GM12865 (cell line): Measurements from ENCODE around the gene HOXC6.

Source experiments
- DNase-seq: peaks from one replicate; pipeline ENCODE4 v3.0.0; 2010; ENCODE audit warnings: low read depth
- H3K4me3 ChIP-seq: 2 replicates; pipeline ENCODE4 v1.5.1; 2011; ENCODE audit warnings: mild to moderate bottlenecking, low read depth, low read length, control low read depth
- CTCF ChIP-seq: IDR thresholded peaks from 2 replicates; pipeline ENCODE4 v1.5.1; 2011; ENCODE audit warnings: low read length, control low read depth, low read depth, inconsistent platforms; ENCODE audit not compliant: insufficient read depth; ENCODE audit errors: missing control alignments

HOXC6 gene

DNA sequence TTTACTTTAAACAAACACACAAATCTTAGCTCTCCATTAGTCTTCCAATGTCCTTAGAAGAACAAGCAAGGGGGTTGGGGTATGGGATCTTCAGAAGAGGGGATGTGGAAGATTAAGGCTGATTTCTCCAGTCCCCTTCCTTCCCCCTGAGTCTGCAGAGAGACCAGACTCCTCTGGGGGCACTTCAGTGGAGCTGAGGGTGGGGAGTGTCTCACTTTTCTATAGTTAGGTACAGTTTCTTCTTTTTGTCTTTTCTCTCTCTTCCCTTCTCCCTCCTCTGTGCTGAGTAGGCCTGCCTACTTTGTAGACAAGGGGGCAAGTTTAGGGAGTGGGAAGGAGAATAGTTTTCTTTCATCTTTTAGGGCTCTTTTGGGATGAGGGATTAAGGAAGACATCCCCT lies 27.9 kb downstream of the HOXC6 start:
- no peak for TF ChIP-seq CTCF
- no peak for DNase-seq
- H3K4me3 ChIP-seq, result no peak overlapping the region

GRCh38 chr12:54058128-54058768 lies 30.0 kb downstream of the HOXC6 start:
- H3K4me3 ChIP-seq, result no peak overlapping the region
- no peak for DNase-seq
- TF ChIP-seq CTCF, result no peak

DNA sequence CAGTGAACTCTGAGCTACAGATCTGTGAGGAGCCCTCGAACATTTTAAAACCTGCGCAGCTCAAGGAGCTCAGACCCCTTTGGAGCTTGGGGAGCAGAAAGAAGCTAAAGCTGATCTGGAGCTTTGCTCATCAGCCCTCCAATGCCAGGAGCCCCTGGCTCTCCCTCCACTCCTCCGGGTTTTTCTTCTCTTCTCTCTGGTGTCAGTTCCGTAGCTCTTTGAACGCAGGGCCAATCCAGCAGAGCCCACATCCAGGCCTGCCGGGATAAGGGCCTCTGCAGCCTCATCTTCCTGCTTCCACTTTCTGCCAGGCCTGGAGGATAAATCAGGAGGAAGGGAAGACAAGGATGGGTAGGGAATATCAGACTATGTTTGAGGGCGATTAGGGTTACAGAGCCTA lies 31.4 kb downstream of the HOXC6 start:
- TF ChIP-seq CTCF, result no peak
- DNase-seq, result no peak
- H3K4me3 ChIP-seq, result no peak overlapping the region

DNA sequence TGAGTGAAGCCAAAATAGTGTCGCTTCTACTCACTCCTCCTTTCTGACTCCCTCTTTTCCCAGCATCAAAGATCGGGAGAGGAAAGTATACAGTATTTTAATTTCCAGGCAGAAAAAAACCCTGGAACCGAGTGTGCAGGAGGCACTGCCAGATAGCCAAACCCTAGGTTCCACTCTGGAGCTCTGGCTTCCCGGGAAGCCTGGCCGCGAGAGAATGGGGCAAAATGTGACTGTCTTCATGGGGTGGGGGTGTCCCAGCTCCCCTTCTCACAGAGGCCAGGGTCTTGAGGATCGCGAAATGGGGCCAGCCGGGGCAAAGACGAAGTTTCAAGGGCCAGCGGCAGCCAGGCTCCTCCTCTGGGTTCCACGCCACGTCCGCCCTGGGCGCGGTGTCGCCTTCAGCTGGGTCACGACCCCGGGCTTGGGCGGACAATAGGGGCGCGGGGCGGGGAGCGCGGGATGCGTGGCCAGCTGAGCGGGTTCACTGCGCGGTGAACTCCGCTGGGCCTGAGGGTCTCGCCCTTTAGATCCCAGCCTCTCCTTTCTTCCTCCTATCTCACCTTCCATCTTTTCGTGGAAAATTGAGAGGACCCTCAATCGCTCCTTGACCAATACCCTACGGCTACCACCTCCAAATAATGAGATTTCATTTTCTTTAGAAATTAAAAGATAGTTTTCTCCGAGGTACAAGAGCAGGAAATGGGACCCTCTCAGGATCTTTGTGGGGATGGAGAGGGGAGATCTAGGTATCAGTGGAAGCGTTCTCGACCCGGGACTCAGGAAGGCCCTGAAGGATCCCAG lies 32.1 kb downstream of the HOXC6 start:
- no peak for TF ChIP-seq CTCF
- no peak overlapping the region for H3K4me3 ChIP-seq
- DNase-seq, result no peak

- TF ChIP-seq CTCF, result no peak
- no peak overlapping the region for H3K4me3 ChIP-seq
- no peak for DNase-seq
These were observed 32.9 kb downstream of the HOXC6 start for GRCh38 chr12:54060975-54061778.

GRCh38 chr12:54065677-54066076 lies 37.4 kb downstream of the HOXC6 start:
- TF ChIP-seq CTCF, result no peak
- H3K4me3 ChIP-seq, result no peak overlapping the region
- DNase-seq, result no peak
